HUDEP-2 (cell line): ENCODE measurements around the gene CENPP.
"Not testable (repeated sequence)": the region's sequence is repeated elsewhere in the genome, so short reads cannot be mapped to it uniquely, and the experiment has no call there.

ENCODE experiments used
- DNase-seq, 76 experiments: peaks; one replicate each; lab custom pipeline; 2025; ENCODE audit not compliant: unreplicated experiment in 76 of 76; lab: John Stamatoyannopoulos, UW

Gene CENPP

DNA sequence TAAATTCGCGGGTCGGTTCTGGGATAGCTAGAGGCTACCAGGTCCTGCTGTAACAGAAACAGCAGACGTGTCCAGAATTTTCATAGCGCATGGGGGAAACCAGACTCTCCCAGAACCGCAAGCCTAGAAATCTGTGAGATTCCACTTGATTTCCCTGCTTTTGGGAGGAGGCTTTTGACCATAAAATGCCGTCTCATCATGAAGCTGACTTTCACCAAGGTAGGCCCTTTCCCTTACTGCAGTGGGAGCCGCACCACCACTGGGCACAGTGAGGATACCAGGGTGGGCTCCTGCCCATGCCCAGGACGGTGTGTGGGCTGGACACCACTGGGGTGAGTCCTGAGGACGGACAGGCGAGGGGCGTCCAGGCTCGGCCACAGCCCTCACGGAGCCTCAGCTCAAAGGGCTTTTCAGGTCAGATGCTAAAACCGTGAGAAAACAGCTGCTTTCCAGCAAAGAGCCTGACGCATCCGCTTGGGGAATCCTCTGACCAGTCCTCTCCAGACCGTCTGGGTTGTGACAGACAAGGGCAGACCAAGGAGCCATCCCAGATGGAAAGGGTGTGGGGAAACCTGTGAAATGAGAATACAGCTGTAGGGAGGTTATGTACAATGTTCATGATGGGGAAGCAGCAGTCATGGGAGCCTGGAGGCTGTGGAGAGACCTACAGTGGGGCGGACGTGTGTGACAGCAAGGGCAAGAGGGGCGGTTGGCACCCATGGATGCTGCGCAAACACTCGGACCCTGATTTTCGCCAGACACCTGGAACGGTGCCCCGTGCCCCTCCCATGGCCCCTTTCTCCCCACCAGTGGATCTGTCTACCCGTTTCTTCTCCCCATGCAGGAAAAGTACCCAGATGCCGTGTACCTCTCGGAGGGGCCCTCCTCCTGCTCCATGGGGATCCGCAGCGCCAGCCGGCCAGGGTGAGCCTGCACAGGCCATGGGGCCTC lies 285.0 kb downstream of the CENPP start:
- no peak for DNase-seq

DNA sequence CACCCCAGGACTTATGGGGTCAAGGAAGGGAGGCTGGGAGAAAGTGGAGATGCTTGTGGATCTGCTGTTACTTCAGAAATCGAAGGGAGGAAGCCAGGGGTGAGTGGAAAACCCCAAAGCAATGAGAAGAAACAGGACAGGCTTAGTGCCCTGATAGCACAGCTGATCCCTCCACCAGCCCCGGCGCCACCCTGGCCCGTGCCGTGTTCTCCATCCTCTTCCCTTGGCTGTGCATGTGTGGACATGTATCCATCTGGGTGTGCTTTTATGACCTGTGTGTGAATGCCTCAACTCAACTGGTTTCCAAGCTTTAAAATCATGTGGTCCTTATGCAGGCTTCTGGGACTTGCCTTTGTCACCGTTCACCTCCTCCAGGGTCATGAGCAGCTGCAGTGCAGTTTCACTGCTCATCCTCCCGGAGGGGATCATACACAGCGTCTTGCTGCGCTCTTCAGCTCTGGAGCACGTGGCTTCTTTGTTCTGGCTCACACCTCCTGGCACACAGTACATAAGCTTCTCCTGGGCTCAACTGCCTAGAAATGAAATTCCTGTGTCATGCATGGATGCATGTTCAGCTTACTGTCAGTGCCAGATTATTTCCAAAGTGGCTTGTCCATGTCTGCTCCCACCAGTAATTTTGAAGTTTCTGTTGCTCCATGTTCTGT lies 286.0 kb downstream of the CENPP start:
- no peak for DNase-seq

- DNase-seq = no peak
Observed at GRCh38 chr9:92612292-92612691, 286.5 kb downstream of the CENPP start.

DNA sequence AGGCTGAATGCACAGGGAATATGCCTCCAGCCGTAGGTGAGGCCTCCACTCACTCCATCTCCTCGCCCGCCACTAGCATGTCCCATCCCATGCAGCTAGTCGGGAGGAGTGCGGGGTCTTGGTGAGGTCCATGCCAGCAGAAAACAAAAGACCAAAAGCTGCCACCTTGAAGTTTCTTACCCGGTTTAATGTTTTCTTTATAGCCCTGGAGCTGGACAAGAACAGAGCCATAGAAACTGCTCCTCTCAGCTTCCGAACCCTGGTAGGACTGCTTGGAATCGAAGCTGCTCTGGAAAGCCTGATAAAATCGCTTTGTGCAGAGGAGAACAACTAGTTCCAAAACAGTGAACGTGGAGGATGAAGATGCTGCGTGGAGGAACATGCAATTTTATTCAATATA lies 287.1 kb downstream of the CENPP start:
- DNase-seq = no peak

DNA sequence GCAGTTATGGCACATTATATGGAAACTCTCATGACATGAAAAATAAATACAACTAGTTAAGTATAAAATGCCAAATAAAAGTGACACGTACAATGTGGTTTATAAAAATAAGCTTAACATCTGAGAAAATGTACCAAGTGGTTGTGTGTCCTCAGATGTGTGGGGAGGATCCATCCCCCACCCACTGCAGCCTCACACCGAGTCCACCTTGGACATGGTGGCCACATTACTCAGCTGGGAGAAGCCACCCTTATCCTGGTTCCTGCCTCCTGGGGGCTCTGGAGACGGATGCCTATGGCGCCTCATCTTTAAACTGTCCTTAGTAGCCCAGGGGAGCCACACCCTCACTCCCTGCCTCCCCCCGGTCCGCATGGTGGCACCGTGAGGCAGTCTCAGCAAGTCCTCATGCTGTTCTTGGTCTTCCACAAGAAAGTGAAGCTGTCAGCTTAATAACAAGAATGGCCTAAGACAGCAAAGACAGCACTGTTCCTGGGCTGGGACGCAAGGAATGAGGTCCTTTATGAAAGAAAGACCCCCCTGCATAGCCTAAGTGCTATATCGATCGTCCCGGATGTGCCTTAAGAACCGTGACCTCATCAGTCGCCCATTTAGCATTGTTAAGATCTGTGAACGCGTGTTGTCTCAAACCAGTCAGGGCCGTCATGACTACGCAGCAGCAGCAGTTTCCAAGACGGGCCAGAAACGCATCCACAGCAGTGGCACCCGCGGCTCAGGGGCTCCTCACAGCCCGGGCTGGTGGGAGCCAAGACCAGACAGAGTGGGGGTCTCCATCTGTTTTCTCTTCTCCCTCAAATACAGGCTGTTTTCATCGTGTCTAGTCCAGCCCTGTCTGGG lies 287.7 kb downstream of the CENPP start:
- no peak for DNase-seq

DNA sequence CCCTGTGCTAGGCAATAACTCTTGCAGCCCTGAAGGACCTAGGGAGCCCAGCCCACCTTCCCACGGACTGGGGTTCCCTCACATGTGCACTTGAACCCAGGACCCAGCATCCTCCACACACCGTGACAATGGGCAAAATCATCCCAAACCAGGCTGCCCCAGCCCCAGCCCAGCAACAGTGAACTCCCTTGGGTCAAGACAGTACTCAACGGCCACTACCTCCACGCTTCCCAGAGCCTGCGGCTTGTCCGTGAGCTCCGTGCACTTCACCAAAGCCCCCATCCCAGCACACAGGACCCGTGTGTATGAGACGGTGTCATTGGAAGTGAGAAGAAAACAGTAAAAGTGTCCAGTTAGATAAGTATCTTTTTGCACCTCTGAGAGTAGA lies 288.4 kb downstream of the CENPP start:
- DNase-seq = no peak

DNA sequence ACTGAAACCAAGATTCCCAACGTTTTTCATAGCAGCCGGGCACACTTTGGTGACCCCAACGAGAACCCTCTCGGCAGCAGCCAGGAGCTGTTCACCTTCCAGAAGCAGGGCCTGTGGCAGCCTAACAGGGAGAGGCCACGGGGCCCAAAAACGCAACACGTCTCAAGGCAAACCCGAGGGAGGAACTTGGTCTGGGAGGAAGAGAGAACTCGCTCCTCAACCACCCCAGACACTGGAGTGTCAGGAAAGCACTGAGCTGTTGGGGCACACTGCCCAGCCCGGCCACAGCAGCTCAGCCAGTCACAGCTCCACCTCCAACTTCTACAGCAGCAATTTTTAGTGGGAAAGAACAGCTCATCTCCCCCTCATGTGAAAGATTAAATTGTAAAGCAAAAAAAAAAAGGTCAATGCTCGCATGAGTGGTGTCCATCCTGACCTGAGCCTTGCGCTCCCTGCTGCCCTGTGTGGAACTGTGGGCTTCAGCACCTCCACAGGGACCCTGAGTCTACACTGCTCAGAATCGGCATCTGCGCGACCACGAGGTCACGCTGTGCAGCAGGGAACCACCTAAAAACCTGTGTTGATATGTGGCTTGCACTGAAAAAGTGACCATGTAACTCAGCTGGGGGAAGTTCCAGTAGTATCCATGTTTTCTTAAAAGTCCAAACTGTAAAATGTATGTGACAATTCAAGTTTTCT lies 289.2 kb downstream of the CENPP start:
- DNase-seq = no peak

DNA sequence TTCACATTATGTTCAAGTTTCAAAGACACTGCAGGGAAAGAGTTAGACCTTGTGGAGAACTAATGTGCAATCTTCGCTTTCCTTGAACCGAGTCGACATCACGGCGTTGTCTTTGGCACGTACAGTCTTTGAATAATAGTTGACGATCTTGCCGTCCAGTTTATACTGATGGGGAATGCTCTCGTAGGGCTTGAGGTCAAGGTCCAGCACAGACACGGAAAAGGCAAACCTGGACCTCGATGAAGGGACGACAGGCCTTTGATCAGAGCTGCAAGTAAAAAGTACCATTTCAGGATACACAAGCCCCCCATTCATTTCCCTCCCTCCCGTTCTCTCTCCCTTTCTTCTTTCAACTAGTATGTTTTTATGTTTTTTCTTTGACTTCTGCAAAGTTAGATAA lies 290.0 kb downstream of the CENPP start:
- no peak for DNase-seq

DNA sequence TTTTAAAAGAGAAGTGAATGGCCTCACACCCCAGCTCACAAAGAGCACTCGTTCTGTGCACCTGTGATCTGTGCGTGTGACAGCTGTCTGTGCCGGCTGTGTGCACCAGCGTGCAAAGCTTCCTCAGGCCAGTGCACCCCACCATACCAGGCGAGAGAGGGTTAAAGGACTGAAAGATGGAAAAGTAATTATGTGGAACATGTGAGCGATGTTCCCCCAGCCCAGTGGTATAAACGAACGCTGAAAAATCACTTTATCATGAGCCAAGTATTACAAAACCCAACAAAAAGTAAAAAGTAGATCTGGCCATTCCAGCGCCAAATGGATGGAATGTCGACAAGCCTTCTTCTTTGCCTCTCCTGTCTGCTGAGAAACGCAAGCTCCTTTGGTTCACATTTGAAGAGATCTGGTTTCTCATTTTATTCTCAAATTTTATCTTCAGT lies 290.5 kb downstream of the CENPP start:
- DNase-seq = no peak

- DNase-seq = no peak
Observed at GRCh38 chr9:92616655-92617111, 290.9 kb downstream of the CENPP start.

DNA sequence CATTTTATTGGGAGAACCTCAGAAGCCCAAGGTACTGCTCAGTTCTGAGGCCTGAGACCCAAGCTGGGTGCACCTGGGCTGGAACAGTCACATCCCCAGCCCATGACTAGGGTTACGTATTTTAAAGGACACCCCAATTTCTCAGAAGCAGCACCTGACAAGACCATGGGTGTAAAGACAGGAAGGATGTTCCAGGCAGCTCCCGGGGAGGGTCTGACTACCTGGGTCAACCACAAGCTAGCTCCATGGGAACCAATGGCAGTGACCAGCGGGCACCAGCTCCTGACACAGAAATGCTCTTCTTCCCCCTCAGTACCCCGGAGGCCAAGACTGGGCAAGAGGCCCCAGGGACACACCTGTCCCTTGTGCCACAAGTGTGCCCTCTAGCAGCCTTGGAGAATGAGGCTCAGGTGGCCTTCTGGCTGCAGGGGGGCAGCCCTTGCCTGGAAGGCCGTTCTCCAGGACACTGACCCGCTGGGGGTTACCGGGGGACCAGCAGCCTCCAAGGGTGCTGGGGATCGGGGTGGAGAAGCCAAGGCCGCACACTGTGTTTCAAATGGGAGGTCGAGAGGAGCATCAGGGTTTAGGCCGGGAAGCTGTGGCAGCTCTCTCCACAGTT lies 291.6 kb downstream of the CENPP start:
- no peak for DNase-seq

- DNase-seq = no peak
Observed at GRCh38 chr9:92617951-92618510, 292.3 kb downstream of the CENPP start.

GRCh38 chr9:92618633-92619225 lies 293.0 kb downstream of the CENPP start:
- DNase-seq = no peak

DNA sequence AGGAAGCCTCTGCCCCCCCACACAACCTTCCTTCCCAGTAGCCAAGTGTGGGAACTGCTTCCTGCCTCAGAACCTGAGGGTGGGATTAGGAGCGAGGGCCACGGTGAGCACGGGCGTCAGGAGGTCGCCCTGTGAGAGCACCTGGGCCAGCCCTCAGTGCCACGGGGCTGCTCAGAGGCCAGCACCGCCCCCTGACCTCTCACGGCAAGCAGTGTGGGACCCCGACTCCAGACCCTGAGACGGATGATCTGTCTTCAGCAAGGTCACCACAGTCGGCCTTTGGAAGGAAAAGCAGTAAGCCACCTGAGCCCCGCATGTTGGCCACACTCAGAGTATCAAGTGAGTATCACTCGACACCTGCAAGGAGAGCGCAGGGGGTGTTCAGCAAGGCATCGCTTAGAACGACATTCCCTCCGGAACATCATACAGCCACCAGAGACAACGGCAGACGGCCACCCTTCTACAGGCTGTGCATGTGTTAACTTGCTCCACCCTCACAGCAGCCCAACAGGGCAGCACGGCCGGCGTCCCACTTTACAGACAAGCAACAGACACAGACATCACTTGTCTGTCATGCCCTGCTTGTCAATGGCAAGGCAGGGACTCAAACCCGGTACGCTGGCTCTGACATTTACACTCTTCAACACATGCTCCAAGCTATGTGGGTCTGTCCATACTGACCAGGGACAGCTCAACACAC lies 294.0 kb downstream of the CENPP start:
- DNase-seq = no peak

DNA sequence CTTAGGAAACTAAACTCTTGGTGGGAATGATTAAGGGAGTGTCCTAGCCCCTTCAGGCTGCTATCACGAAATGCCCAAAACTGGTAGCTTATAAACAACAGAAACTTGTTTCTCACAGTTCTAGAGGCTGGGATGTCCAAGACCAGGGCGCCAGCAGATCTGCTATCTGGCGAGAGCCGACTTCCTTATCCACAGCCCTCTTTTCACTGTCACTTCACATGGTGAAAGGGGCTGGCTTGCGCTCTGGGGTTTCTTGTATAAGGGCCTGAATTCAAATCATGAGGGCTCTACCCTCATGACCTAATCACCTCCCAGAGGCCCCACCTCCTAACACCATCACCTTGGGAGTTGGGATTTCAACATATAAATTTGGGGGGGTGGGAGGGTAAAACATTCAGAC lies 295.1 kb downstream of the CENPP start:
- DNase-seq = no peak

DNA sequence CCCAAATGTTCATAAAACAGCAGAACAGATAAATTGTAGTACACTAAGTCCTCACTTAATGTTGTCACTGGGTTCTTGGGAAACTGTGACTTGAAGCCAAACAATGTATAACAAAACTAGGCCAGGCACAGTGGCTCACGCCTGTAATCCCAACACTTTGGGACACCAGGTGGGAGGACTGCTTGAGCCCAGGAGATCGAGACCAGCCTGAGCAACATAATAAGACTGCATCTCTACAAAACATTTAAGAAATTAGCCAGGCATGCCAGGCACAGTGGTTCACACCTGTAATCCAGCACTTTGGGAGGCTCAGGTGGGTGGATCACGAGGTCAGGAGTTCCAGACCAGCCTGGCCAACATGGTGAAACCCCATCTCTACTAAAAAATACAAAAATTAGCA lies 298.2 kb downstream of the CENPP start:
- DNase-seq = not testable (repeated sequence)

DNA sequence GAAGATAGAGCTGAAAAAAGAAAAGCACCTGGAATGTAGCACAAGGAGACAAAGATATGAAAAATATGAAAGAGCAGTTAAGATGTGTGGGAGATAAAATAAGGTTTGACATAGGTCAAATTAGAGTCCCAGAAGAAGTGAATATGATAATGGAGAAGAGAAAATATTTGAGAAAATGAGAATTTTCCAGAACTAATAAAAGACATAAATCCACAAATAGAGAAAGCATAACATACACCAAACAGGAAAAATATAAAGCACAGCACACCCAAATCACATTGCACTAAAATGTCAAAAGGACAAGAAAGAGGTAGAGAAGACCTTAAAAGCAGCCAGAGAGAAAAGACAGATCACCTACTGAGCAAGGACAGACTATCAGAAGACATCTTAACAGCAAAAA lies 300.7 kb downstream of the CENPP start:
- DNase-seq = no peak

DNA sequence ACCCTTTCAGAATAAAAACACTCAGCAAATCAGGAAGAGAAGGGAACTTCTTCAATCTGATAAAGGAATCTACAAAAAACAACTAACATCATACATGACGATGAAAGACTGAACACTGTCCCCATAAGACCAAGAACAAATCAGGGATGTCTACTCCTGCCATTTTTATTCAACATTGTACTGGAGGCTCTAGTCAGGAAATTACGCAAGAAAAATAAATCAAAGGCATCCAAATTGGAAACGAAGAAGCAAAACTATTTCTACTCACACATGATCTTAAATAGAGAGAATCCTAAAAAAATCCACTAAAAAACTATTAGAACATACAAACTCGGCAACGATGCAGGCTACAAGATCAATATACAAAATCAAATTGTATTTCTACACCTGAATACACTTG lies 301.9 kb downstream of the CENPP start:
- DNase-seq = no peak
